Measurements from ENCODE around the gene MLXIPL.
"Not testable (repeated sequence)": the region's sequence is repeated elsewhere in the genome, so short reads cannot be mapped to it uniquely, and the experiment has no call there.

MLXIPL gene

DNA sequence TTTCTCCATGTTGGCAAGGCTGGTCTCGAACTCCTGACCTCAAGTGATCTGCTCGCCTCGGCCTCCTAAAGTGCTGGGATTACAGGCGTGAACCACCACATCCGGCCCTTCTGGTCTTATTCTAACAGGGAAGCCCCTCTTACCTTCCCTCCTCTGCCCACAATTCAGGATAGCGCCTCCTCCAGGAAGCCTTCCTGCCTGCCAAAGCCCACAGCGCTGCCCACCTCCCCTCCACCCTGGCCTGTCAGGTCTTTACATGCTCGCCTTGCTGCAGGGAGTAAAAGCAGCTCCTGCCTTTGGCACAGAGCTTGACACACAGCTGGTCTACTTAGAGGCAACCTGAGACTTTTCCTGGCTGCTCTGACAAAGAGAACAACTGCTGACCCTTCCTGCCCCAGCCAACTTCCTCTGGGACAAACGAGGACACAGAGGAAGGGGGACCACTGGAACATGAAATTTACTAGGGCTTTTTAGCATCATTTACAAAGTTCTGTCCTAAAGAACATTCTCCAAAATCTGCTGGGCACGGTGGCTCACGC, 13.2 kb downstream of the MLXIPL start:
- no peak for DNase-seq

DNA sequence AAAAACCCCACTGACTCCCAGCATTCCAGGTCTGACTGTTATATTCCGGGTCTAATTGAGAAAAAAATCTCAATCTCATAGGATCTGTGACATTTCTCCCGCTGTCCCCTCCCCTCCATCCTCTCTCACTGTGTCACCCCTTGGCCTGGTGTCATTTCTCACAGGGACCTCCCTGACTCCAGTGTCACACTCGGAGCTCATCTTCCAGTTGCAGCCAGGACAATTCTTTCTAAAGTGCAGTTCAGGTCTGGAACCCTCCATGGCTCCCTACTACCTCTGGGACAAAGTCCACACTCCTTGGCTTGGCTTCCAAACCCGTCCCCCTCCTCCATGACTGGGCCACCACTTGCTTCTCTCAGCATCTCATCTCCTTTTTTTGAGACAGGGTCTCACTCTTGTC, 14.2 kb downstream of the MLXIPL start:
- no peak for DNase-seq

DNA sequence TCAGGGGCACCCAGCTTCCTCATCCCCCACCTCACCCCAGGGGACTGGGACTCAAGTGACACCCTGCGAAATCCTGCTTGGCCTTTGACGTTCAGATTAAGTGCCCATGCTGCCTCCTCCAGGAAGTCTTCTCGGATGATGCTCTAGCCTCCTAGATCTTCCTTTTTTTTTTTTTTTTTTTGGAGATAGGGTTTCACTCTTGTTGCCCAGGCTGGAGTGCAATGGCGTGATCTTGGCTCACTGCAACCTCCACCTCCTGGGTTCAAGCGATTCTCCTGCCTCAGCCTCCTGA, 16.7 kb downstream of the MLXIPL start:
- DNase-seq = not testable (repeated sequence)

DNA sequence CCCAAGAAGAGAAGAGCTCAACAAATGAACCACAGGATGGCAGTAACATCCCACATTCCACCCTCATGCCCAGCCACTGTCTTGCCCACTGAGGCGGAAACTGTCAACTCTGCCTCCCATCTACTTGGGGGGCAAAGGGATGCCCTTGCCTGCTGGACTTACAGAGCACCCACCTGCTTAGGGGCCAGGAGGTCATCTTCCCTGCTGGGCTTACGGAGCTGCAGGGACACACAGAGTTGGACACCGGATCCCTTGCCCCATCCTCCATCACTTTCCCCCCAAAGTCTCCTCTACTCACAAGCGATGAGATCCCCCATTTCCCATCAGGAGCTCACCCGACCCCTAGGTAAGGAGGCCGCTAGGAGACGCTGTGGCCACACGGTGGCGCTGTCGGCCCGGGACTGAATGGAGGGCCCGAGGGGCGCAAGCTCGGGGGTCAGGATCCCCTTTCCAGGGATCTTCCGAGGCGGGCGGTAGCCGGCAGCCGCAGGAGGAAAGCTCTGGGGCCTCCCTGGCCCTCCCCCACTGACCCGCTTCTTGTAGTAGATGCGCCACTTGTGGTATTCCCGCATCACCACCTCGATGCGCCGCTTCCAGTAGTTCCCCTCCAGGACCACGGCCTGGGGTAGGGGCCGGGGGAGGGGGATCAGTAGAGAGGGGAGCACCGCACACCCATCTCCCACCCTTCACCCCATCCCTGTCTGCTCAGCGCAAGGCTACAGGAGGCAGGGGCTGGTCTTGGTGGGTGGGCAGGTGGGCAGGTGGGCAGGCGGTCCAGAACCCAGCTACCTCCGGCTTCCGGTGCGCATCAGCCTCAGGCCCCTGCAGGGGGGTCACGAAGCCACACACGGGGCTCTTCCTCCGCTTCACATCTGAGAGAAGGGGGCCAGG, 17.3 kb downstream of the MLXIPL start:
- no peak for DNase-seq

DNA sequence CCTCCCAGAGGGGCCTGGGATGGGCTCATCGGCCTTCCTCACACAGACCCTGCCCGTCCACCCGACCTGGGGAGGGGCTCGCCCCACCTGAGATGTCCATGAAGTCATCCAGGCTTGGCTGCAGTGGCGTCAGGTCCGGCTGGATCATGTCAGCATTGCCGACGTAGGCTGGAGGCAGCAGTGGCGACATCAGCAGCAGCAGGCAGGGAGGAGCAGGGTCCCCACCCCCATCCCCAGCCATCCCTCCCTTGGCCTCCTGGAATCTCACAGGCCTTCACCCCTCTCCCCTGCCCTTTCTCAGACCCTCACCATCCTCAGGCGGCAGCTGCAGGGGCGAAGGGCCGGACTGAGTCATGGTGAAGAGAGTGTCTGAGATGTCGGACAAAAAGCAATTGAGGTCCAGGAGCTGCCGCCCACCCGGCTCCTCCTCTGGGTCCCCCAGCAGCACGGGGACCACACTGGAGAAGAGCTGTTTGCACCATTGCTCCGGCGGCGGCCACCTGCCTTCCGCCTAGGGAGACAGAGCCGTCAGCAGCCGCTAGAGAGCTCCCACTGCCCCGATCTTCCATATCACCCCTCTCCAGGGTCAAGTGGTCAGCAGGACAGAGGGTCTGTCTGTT, 18.6 kb downstream of the MLXIPL start:
- DNase-seq = no peak

DNA sequence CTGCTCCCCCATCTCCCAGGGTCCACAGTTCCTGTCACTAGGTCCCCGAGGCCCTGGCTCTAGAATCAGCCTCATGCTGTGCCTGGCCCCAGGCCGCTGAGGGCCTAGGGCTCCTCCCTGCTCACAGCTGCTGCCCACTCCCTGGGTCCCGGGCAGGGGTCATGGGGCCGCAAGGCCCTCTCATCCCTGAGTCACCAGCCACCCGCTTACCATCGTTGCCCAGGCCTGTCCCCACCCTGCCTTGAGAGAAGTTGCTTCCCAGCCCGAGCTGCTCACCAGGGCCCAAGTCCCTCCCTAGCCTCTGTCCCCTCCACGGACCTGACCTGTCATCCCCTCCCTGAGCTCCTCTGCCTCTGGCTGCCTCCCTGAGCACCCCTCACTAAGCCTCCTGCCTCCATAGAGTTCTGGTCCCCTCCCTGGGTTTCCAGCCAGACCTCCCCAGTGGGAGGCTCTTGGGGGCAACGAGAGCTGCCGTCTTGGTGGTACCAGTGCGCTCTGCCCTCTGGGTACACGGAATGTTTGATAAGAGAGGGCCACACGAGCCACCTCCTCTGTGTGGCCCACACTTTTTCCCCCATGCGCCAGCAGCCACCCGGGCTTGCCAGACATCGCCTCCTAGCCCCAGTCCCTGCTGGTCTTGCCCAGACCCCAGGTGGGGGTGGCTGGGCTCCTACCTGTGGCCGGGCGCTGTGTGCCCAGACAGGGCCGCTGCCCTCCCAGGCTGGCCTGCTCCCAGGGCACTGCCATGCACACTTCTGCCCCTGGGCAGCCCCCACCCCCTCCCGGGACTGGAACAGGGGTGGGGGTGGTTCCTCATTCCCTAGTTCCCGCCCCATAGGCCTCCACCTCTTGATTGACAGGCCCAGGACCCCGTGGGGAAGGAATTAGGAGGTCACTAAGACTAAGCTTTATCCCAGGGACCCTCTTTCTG, 21.3 kb downstream of the MLXIPL start:
- no peak for DNase-seq

DNA sequence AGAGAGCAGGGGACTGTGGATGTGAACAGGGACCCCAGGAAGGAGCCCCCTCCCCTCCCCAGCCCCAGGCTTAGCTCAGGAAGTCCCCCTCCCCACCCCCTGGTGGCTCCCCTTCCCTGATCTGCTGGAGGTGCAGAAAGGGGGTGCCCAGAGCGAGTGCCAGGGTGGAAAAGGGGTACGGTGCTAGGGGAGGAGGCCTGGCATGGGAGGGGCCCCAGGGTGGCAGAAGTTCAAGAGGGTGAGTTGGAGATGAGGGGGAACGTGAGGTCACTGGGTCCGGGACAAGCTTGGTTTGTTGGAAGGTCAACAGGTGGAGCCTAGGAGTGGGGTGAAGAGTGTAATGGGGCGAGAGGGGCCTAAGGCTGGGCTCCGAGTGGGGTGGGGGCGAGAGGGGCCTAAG, 24.4 kb downstream of the MLXIPL start:
- DNase-seq = no peak

DNA sequence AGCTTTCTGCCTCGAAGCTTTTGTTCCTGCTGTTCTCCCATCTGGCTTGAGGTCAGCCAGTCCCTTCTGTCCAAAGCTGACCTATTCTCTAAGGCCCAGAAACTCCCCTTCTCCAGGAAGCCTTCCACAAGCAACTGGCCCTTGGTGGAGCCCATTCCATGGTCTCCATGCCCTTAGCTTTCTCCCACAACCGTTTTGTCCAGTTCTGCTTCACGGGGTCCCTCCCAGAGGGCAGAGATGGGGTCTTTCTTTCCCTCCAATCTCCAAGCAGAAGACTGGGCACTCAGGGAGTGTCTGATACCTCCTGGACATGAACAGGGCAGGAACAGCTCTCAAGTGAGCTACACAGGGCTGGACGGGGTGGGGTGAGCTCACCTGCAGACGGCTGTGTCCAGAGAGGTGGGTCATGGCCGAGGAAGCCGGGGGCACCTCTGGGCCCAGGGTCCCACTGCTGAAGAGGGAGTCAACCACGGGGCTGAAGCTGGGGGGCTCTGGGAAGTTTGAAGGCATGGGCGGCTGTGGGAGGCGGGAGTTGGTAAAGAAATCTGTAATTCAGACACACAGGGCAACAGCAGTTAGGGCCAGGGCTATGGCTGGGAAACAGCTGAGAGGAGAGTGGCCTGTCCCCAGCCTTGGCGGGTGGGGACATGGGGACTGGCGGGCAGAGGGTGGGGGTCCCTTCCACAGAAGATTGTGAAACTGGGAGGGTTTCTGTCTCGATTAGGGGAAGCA, 25.0 kb downstream of the MLXIPL start:
- no peak for DNase-seq

DNA sequence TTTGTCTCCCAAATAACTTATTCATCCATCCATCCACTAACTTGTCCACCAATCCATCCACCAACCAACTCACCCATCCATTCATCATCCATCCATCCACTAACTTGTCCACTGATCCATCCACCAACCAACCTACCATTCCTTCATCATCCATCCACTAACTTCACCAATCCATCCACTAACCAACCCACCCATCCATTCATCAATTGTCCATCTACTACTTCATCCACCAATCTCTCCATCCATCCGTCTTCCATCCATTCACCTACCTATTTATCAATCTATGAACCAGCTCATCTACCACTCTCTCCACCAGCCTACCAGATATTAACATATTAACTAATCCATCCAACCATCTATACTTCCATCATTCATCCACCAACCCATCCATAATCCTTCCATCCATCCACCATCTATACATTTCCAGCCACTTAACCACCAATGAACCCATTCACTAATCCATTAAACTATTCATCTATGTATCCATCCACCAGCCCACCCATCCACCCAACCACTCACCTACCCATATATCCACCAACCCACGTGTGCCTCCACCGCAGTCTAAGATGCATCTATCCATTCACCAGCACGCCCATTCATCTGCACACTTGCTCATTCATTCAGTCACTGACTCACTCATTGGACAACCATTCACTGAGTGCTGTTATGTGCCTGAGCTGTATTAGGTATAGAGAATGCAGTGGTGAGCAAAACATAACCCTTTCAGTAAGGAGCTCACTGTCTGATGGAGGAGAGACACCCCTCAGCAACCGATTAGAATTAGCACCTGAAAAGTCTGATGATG, 26.1 kb downstream of the MLXIPL start:
- DNase-seq = no peak

DNA sequence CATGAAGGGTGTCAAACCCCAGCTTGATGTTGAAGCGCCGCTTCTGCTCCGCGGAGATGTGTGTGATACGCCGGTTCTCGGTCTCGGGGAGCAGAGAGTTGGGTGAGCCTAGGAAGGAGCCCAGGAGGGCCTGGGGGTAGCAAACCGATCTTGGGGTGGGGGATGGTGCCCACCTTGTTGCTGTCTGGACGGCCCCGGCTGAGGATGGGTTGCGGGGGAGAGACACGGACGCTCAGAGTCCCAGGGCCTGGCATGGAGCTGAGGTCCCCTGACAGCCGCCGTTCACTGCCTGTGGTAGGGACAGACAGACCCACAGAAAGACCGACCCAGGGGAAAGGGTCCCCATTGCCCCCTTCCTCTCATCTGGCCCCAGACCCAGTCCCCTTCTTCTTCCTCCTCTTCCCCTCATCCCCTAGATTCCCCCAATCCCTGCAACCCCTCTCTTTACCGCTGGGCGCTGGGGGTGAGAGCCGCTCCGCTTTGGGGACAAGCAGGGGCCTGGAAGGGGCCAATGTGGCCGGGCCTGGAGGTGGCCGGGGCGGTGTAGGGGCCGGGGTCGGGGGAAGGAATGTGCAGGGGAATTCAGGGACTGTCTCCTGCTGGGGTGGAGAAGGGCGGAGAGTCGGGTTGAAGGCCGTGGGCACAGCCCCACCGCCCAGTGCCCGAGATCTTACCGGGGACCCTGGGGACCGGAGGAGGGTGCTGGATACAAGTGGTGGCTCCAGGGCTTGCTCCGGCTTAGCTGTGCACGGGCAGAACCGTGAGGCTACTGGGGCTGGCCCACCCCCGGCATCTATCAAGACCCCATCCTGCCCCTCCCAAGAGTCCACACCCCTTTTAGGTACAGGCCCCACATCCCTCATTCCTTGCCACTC, 27.9 kb downstream of the MLXIPL start:
- no peak for DNase-seq

DNA sequence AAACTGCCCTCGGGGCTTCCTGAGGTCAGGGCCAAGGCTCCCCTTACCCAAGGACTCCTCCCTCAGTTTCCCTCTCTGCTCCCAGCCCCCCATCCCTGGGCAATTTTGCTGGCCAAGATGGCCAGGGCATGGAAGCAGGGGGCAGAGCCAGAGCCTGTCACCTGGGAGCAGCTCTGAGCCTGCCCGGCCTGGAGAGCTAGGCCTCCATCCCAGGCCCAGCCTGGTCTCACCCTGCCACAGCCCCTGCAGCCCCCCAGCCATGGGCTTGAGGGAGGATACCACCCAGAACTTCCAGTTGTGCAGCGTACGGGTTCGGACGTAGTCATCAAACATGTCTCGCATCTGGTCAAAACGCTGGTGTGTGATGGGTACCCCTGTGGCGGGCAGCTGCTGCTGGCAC, 29.0 kb downstream of the MLXIPL start:
- DNase-seq = no peak

DNA sequence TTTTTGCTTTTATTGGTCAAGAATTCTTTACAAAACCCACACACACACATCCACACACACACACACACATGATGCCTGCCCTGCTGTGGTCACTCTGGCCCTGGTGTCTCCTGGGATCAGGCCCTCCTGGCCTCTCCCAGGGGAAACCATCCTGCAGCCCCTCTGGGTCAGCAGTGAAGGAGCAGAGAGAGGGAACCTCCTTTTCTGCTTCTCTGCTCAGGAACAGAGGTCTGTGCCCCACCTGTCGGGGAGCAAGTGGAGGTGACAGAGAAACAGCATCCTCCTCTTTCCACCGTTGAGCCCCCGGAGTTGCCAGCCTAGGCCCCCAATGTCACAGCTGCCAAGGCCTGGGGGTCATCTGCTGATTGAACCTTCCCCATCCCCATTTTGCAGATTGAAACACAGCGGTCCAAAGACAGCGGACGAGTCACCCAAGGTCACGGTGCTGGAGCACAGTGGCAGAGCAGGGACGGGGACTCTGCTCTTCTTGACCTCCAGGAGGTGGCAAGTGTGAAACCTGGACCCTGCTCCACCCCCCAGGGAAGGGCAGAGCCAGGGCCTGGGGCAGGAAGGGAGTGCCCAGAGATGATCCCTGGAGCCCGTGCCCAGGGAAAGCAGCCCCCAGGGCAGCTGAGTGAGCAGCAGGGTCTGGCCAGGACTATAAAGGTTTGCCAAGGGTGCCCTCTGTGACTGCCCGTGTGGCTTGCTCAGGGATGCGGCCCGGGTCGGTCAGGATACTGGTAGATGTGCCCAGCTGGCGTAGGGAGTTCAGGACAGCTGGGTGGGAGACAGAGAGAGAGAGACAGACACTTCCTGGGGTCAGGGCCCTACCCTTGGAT, 30.9 kb downstream of the MLXIPL start:
- no peak for DNase-seq

DNA sequence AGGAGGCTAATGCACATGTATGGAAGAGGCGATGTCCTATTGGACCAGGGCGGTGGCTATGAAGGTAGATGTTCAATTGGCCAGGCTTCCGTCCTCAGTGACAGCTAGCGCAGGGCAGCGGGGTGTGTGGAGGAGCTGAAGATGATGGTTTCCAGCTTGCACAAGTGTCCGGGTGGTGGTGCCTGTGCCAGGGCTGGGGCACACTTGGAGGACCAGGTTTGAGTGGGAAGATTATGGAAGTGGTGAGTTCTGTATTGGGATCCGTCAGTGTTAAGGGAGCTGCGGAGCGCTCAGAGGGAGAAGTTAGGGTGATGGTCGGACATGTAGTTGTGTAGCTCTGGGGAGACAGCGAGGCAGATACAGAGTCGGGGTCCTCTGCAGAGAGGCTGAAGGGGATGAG, 37.4 kb downstream of the MLXIPL start:
- DNase-seq = no peak

DNA sequence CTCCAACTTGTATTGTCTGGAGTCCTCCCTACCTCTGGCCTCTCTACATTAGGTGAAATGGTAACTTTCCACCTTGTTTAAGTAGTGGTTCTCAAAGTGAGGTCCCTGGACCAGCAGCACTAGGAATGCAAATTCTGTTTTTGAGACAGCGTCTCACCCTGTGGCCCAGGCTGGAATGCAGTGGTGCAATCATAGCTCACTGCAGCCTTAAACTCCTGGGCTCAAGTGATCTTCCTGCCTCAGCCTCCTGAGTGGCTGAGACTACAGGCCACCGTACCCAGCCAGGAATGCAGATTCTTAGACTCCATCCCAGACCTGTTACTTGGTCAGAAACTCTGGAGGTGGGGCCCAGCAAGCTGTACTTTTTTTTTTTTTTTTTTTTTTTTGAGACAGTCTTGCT, 39.1 kb downstream of the MLXIPL start:
- no peak for DNase-seq

DNA sequence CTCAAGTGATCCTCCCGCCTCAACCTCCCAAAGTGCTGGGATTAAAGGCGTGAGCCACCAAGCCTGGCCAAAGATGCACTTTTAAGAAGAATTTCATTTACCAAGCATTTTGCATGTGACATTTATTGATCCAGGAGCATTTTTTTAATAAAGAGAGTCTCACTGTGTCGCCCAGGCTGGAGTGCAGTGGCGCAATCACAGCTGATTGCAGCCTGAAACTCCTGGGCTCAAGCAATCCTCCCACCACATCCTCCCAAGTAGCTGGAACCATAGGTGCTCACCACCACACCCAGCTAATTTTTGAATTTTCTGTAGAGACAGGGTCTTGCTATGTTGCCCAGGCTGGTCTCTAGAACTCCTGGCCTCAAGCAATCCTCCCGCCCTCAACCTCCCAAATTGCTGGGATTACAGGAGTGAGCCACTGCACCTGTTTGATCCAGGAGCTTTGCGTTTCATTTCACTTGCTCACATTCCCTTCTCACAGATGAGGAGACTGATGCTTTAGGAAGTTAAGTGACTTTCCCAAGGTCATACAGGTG, 41.6 kb downstream of the MLXIPL start:
- no peak for DNase-seq

DNA sequence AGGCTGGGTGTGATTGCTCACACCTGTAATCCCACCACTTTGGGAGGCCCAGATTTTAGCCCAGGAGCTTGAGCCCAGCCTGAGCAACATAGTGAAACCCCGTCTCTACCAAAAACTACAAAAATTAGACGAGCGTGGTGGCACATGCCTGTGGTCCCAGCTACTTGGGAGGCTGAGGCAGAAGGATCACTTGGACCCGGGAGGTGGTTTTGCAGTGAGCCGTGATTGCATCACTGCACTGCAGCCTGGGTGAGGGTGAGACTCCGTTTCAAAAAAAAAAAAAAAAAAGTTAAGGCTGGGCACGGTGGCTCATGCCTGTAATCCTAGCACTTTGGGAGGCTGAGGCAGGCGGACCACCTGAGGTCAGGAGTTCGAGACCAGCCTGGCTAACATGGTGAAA, 43.3 kb downstream of the MLXIPL start:
- DNase-seq = not testable (repeated sequence)

DNA sequence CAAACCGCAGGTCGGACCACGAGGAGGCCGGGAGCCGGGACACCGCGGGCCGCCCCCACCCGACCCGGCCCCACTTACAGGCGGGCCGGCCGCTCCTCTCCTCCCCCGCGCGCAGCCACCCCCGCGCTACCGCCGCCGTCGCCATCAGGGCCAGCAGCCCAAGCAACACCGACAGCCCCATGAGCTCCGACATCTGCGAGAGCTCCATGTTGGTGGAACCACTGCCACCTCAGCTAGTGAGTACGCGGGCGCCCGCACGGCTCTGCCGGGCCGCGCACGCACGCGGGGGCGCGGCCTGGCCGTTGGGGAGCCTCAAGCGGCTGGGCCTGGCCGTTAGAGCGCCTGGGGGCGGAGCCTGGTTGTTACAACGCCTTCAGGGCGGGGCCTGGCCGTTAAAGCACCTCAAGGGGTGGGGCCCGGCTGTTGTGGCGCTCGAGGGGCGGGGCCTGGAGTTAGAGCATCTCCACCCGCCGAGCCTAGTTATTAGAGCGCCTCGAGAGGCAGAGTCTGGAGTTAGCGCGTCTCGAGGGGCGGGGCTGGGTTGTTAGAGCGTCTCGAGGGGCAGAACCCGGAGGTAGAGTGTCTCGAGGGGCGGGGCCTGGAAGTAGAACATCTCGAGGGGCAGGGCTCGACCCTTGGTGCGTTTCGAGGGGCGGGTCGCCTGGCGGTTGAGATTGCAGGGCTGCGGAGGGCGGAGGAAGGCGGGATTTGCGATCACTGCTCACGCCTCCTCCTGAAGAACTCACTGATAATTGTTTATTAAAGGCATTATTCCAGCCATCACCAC, 45.8 kb downstream of the MLXIPL start, which contains the start of gene TBL2:
Gene TBL2 (minus strand): TSS at position 238 of the 787 bp plus-strand sequence. CDS start 30 bp downstream, at position 208.
- DNase-seq = peak; percentile 93

DNA sequence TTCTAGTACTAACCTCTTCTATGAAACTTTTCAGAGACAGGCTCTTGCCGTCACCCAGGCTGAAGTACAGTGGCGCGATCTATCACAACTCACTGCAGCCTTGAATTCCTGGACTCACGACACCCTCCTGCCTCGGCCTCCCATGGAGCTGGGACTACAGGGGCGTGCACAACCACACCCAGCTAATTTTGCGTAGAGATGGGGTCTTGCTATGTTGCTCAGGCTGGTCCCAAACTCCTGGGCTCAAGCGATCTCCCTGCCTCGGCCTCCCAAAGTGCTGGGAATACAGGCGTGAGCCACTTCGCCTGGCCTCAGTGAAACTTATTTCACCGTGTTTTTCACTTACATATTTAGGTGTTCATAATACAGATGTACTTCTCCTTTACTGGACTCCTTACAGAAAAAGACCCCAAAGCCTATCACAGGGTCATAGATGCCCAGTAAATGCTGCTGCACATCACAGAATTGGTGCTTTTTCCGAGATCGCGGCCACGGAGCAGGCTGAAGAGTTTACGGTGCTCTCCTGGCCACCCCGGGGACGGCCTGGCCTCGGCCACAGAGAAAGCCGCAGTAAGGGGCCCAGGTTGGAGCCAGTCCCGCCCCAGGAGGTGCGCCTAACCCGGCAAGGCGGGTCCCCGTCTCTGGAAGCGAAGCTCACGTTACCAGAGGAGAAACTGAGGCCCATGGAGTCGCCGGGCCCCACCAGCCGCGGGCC, 46.5 kb downstream of the MLXIPL start:
- DNase-seq = no peak
